HCT116 (cell line): ENCODE measurements around the gene PITPNC1.

Source experiments
- CTCF ChIP-seq, 3 experiments: fragments of 200-600 bp in 1 of 3; sonication (generic) in 1 of 3; IDR thresholded peaks in 2 of 3; conservative IDR thresholded peaks in 1 of 3; 2 replicates each; pipeline ENCODE4 v1.5.1; 2012 to 2017; ENCODE audit warnings: low read depth in 2 of 3, low read length in 2 of 3, antibody characterized with exemption in 1 of 3, borderline replicate concordance in 1 of 3, control low read depth in 1 of 3, mild to moderate bottlenecking in 1 of 3, mixed read lengths in 1 of 3, mixed run types in 1 of 3, moderate library complexity in 1 of 3; ENCODE audit not compliant: insufficient read depth in 1 of 3
- POLR2AphosphoS5 ChIP-seq: IDR thresholded peaks from 2 replicates; pipeline ENCODE4 v1.6.1; 2011; ENCODE audit warnings: mild to moderate bottlenecking, low read depth, low read length, moderate library complexity
- RAD21 ChIP-seq: IDR thresholded peaks from 2 replicates; pipeline ENCODE4 v1.6.1; 2012; ENCODE audit warnings: low read depth, mild to moderate bottlenecking

GRCh38 chr17:67717624-67718324, 340.7 kb downstream of the PITPNC1 start, which contains the start of gene NOL11:
- TF ChIP-seq RAD21 = peak; percentile 83
- peak; percentile 99 for TF ChIP-seq POLR2AphosphoS5
- peak; percentile 92 to 99 (median 96) for TF ChIP-seq CTCF (IDR thresholded peaks at IDR 0.05 in 2 of 3, conservative IDR thresholded peaks at IDR 0.05 in 1 of 3; ENCODE audit: borderline replicate concordance in 1 of 3, insufficient read depth in 1 of 3, low read depth in 2 of 3, low read length in 2 of 3)
